ENCODE data around the gene CMSS1.

GRCh38 chr3:99939876-99940275, 122.2 kb downstream of the CMSS1 start:
- no peak for TF ChIP-seq CTCF (IDR thresholded peaks at IDR 0.05)
- no peak for TF ChIP-seq POLR2A (IDR thresholded peaks at IDR 0.05)
- TF ChIP-seq POLR2AphosphoS5 (IDR thresholded peaks at IDR 0.05) = no peak
- TF ChIP-seq EP300 (IDR thresholded peaks at IDR 0.05; ENCODE audit: low read depth) = no peak
